ENCODE data around the gene XIRP2. TPM values are rescaled to one million over a fixed set of nuclear protein-coding genes. Genes with fewer than 3 reads are reported as not detected.

The XIRP2 gene
- polyA plus RNA-seq, 2 of the 4 experiments (the other 2 are of a cell fraction) = not detected

- no peak for TF ChIP-seq ATOH8 (CRISPR knock-in tag; IDR thresholded peaks at IDR 0.05; ENCODE audit: low read depth)
These were observed 252.5 kb downstream of the XIRP2 start (continued) for GRCh38 chr2:167140767-167141166.

GRCh38 chr2:167142554-167142953 lies 254.3 kb downstream of the XIRP2 start:
- H3K4me1 ChIP-seq = no peaks in the 10 kb centered on the region
- no peak for TF ChIP-seq RAD21 (conservative IDR thresholded peaks at IDR 0.05 in 1 of 2, IDR thresholded peaks at IDR 0.05 in 1 of 2)
- TF ChIP-seq HMGXB4 (CRISPR knock-in tag; IDR thresholded peaks at IDR 0.05; ENCODE audit: borderline replicate concordance) = no peak
- TF ChIP-seq FOSB (CRISPR knock-in tag; IDR thresholded peaks at IDR 0.05) = no peak
- no peak for TF ChIP-seq POLR2AphosphoS2 (conservative IDR thresholded peaks at IDR 0.05; ENCODE audit: low read length)
- TF ChIP-seq GATA3 (IDR thresholded peaks at IDR 0.05; ENCODE audit: borderline replicate concordance) = no peak
- no peak overlapping the region for H3K27ac ChIP-seq
- DNase-seq (ENCODE audit: low read depth in 1 of 2, low spot score in 1 of 2) = no peak
- ChIA-PET POLR2A (no interaction called here), CTCF (interaction anchor here (0.9 kb wide), 1 partner anchor 69 kb away, joined by 3 read pairs; no protein-coding TSS in a partner anchor)
- no peak overlapping the region for H3K4me2 ChIP-seq
- ATAC-seq = no peak
- H3K4me3 ChIP-seq = no peak overlapping the region
- 29% methylated on average over 2 of the region's 2 CpGs for WGBS (ENCODE audit: missing lambda C conversion rate)
- no peaks in the 10 kb centered on the region; the same call in 2 of the 3 replicates for H3K9me3 ChIP-seq
- FAIRE-seq = no peak

GRCh38 chr2:167144179-167144898 lies 256.1 kb downstream of the XIRP2 start:
- FAIRE-seq = no peak
- CTCF ChIA-PET = no interaction called here
- POLR2A ChIA-PET = no interaction called here
- TF ChIP-seq ZFP36 (IDR thresholded peaks at IDR 0.05; ENCODE audit: borderline replicate concordance, partially characterized antibody) (no peak), ESRRA (IDR thresholded peaks at IDR 0.05; ENCODE audit: borderline replicate concordance, low read length) (no peak), POLR2AphosphoS2 (conservative IDR thresholded peaks at IDR 0.05; ENCODE audit: low read length) (no peak), POLR2A (IDR thresholded peaks at IDR 0.05; ENCODE audit: low read length) (no peak), NFE2L2 (conservative IDR thresholded peaks at IDR 0.05; ENCODE audit: low read length) (no peak), CHD4 (IDR thresholded peaks at IDR 0.05; ENCODE audit: borderline replicate concordance) (no peak)
- Histone ChIP-seq H3K4me1 (no peaks in the 10 kb centered on the region), H3K9me3 (no peaks in the 10 kb centered on the region; the same call in 2 of the 3 replicates), H3K27ac (no peak overlapping the region), H3K4me2 (no peak overlapping the region), H3K4me3 (no peak overlapping the region)
- no peak for ATAC-seq
- WGBS (ENCODE audit: missing lambda C conversion rate) = 23% methylated on average over 5 of the region's 5 CpGs
- DNase-seq (ENCODE audit: low read depth in 1 of 2, low spot score in 1 of 2) = no peak

- 32% methylated on average over 6 of the region's 6 CpGs for WGBS (ENCODE audit: missing lambda C conversion rate)
- POLR2A ChIA-PET = no interaction called here
- CTCF ChIA-PET = no interaction called here
- no peak overlapping the region for H3K4me3 ChIP-seq
- DNase-seq (ENCODE audit: low read depth in 1 of 2, low spot score in 1 of 2) (no peak), FAIRE-seq (no peak), ATAC-seq (no peak)
- H3K9me3 ChIP-seq = no peaks in the 10 kb centered on the region
- no peaks in the 10 kb centered on the region for H3K4me1 ChIP-seq
- no peak overlapping the region for H3K4me2 ChIP-seq
- H3K27ac ChIP-seq = no peak overlapping the region
- TF ChIP-seq KDM5A (IDR thresholded peaks at IDR 0.05) (no peak), USF2 (IDR thresholded peaks at IDR 0.05) (no peak), ZC3H11A (IDR thresholded peaks at IDR 0.05) (no peak), MAZ (IDR thresholded peaks at IDR 0.05; ENCODE audit: borderline replicate concordance, low read depth, low read length) (no peak), NPAS2 (CRISPR knock-in tag; IDR thresholded peaks at IDR 0.05; ENCODE audit: borderline replicate concordance) (no peak), ZFP36 (IDR thresholded peaks at IDR 0.05; ENCODE audit: borderline replicate concordance, partially characterized antibody) (no peak), HOXB5 (CRISPR knock-in tag; IDR thresholded peaks at IDR 0.05) (no peak), CTCF (IDR thresholded peaks at IDR 0.05) (no peak), ZNF302 (CRISPR knock-in tag; IDR thresholded peaks at IDR 0.05) (no peak), CBX8 (IDR thresholded peaks at IDR 0.05) (no peak), FOSB (CRISPR knock-in tag; IDR thresholded peaks at IDR 0.05) (no peak), TFCP2L1 (CRISPR knock-in tag; IDR thresholded peaks at IDR 0.05) (no peak), EHF (CRISPR knock-in tag; IDR thresholded peaks at IDR 0.05) (no peak), GATA3 (IDR thresholded peaks at IDR 0.05; ENCODE audit: borderline replicate concordance) (no peak), CHD4 (IDR thresholded peaks at IDR 0.05; ENCODE audit: borderline replicate concordance) (no peak), BCL3 (IDR thresholded peaks at IDR 0.05) (no peak)
These were observed 259.1 kb downstream of the XIRP2 start for GRCh38 chr2:167147271-167147941.
